GM12874 (cell line): ENCODE results near the gene MAML2.

Experiments used
- CTCF ChIP-seq: IDR thresholded peaks from 2 replicates; pipeline ENCODE4 v1.5.1; 2011; ENCODE audit warnings: low read depth, mild to moderate bottlenecking, control low read depth, low read length, moderate library complexity; ENCODE audit not compliant: insufficient read depth

Gene MAML2

GRCh38 chr11:96035740-96036078 is 307.3 kb downstream of the MAML2 start:
- TF ChIP-seq CTCF: no peak

- no peak for TF ChIP-seq CTCF
These were observed 307.8 kb downstream of the MAML2 start for GRCh38 chr11:96035031-96035739.

- no peak for TF ChIP-seq CTCF
These were observed 309.4 kb downstream of the MAML2 start for GRCh38 chr11:96033599-96033998.

GRCh38 chr11:96033095-96033494 is 309.9 kb downstream of the MAML2 start:
- no peak for TF ChIP-seq CTCF

- TF ChIP-seq CTCF: no peak
These were observed 314.2 kb downstream of the MAML2 start for GRCh38 chr11:96028746-96029145.

GRCh38 chr11:96027021-96027420 is 316.0 kb downstream of the MAML2 start:
- no peak for TF ChIP-seq CTCF

GRCh38 chr11:96026310-96026709 is 316.7 kb downstream of the MAML2 start:
- TF ChIP-seq CTCF: no peak
